Measurements from ENCODE around the gene SLC2A3.
"Not testable (repeated sequence)": the region's sequence is repeated elsewhere in the genome, so short reads cannot be mapped to it uniquely, and the experiment has no call there.

Gene SLC2A3

DNA sequence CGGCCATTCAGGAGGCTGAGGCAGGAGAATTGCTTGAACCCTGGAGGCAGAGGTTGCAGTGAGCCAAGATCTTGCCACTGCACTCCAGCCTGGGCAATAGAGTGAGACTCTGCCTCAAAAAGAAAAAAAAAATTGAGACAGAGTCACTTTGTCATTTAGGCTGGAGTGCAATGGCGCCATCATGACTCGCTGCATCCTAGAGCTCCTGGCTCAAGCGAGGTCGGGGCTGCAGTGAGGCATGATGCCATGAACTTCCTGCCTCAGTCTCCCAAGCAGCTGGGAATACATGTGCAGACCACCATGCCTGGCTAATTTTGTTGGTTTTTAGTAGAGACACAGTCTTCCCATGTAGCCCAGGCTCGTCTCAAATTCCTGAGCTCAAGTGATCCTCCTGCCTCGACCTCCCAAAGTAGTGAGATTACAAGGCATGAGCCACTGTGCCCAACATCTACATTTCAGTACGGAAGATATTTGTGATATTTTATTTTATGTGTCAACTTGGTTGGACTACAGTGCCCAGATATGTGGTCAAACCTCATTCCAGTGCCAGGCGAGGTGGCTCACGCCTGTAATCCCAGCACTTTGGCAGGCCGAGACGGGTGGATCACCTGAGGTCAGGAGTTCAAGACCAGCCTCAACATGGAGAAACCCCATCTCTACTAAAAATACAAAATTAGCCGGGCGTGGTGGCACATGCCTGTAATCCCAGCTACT lies 14.4 kb upstream of the SLC2A3 start:
- not testable (repeated sequence) for DNase-seq

DNA sequence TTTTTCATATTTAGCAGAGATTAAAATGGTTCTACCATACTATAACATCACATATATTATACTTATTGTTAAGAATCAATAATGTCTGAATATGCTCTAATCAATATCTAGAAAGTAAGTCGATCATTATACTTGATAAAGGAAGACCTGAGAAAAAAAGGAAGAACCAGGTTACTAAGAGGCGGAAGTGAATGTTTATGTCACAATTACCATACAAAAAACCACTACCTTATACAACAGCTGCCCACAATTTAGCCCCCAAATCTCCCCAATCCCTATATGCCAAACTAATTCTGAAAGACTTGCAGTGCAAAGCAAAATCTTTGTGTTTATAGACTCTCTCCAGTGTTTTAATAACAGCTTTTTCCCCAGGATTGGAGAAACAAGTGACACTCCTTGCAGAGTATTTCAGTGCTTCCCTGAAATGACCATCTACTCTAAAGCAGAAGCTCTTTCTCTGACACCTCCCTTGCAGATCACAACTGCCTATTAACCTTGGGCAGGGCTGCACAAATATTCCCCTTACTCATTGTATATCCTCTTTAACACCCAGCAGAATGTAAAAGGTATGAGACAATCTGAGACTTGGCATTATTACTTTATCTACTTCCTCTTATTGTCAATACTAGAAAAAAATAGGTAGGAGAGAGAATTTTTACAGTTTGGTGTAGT lies 12.7 kb upstream of the SLC2A3 start:
- no peak for DNase-seq

DNA sequence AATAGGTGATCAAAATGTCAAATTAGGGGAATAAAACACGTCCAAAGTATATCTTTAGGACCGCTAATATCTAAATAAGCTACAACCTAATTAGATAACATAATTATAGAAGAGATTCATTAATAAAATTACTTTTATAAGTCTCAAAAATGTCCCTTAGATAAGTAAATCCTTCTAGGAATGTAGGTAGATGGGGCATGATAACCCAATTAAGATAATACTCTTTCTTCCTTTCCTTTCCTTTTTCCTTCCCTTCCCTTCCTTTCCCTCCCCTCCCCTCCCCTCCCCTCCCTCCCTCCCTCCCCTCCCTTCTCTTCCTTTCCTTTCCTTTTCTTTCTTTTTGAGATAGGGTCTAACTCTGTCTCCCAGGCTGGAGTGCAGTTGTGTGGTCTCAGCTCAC lies 11.0 kb upstream of the SLC2A3 start:
- DNase-seq: no peak

DNA sequence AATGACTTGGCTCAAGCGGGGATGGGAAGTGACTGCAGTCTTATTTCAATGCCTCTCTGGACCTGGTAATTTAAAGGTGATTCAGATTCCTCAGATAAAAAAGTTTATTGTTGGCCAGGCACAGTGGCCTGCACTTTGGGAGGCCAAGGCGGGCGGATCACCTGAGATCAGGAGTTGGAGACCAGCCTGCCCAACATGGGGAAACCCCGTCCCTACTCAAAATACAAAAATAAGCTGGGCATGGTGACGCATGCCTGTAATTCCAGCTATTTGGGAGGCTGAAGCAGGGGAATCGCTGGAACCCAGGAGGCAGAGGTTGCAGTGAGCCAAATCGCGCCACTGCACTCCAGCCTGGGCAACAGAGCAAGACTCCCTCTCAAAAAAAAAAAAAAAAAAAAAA lies 8.8 kb upstream of the SLC2A3 start:
- DNase-seq: not testable (repeated sequence)

DNA sequence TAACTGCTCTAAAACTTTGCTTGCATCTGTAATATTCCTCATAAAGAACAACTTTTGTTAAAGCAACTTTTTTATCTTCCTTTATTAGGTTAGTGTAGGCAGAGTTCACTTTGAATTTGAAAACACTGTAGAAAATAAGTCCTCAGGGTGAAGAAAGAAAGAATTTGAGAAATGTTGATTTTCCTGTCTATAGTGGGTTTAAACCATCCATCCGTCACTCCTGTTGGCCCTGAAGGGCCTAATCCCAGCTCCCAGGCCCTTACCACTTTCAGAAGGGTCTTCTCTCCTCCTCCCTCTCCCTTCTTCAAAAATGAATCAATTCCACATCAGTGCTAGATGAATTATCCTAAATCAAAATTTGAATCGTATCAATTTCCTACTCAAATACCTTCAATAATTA lies 4.9 kb upstream of the SLC2A3 start:
- no peak for DNase-seq

- peak; percentile 11 for DNase-seq
Measured at GRCh38 chr12:7937833-7938506, 2.0 kb upstream of the SLC2A3 start.

DNA sequence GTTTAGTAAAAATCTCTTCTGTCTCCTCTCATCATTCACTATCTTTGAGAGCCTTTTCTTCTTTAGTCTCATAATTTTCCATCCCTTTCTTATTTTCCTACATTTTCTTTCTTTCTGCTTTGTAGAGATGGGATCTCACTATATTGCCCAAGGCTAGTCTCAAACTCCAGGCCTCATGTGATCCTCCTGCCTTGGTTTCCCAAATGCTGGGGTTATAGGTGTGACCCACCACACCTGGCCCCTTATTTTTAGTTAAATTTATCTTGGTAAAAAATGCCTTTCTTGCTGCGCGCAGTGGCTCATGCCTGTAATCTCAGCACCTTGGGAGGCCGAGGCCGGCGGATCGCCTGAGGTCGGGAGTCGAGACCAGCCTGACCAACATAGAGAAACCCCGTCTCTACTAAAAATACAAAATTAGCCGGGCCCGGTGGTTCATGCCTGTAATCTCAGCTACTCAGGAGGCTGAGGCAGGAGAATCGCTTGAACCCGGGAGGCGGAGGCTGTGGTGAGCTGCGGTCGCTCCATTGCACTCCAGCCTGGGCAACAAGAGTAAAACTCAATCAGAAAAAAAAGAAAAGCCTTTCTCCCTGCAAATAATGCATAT lies 996 bp downstream of the SLC2A3 start:
- DNase-seq: no peak

GRCh38 chr12:7934091-7934888 lies 1.7 kb downstream of the SLC2A3 start:
- DNase-seq: no peak

DNA sequence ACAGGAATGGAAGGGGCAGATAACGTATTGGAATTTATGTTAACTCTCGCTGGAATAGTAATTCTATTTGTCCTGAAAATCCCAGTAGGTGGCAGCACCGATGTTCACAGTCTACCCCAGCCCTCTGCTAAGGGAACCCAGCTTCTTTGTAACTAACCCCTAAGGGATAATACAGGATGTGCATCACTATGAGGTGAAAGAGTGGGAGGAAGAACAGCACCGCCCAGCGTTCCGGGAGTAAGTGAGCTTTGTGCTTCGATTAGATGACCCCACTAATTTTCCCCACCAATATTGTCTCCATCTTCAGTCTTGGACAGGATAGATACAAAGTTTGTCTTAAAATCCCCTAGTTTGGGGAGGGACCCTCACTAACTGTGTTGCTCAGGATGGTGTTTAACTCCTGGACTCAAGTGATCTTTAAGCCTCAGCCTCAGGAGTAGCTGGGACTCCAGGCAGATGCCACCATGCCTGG lies 2.7 kb downstream of the SLC2A3 start:
- peak; percentile 14 for DNase-seq

DNA sequence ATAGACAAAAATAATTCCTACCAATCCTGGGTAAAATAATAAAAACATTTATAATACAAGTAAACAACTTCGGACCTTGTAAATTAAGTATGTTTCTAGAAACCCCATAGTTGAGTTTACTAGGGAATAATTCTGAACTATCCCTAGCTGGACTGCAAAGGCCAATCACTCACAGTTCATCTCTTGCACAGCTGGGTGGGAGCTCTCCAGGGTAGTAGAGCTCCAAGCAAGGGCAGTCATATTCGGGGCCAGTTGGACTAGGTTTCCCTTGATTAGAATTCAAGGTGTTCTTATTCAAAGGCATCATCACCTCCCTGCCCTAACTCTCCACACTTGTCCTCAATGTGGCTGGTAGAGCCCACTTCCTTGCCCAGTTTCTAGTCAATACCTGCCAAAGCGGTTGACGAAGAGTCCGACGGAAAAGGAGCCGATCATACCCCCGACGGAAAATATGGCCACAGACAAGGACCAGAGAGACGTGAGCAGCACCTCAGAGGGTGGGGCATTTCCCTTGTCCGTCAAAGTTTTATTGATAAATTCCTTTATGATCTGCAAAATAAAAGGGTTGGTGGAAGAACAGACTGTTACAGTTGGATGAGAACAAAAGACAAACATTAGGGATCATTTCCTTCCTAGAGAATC lies 3.3 kb downstream of the SLC2A3 start:
- not testable (repeated sequence) for DNase-seq

DNA sequence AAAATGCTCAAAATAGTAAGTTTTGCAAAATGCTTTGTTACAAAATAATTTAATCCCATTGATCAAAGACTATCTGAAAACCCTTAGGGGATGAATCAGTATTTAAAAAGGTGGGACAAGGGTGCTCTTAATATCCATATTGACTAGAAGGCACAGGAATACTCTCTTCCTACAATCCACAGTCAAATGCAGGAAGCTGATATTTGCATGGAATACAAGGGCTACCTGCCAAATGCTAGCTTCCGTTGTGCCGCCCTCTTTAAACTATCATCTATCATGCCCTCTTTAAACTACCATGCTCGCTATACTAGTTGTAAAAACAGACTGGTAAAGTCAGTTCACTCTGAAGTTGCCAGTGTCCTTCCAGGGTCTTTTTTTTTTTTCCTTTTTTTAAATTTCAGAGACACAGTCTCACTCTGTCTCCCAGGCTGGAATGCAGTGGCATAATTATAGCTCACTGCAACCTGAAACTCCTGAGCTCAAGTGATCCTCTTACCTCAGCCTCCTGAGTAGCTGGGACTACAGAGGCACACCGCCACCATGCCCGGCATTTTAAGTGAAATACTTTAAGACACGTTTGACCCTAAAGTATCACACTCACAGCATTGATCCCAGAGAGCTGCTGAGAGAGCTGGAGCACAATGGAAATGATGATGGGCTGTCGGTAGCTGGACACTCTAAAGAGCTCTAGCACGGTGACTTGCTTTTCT lies 6.7 kb downstream of the SLC2A3 start:
- peak; percentile 34 for DNase-seq

DNA sequence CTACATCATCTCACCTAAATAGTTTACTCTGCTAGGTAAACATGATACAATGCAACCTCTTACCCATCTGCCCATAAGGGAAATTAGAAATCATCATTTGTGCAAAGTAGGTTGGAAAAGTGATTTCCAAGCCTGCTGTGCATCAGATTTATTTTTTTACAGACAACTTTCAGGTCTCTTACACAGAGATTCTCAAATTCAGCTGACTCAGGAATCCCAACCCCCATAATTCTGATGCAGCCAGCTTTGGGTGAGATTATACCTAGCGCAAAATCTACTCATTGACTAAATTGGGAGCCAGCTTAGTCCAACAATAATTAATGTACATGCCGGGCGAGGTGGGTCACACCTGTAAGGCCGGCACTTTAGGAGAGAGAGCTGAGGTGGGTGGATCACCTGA lies 8.5 kb downstream of the SLC2A3 start:
- no peak for DNase-seq

- not testable (repeated sequence) for DNase-seq
Measured at GRCh38 chr12:7926068-7926666, 9.8 kb downstream of the SLC2A3 start.

GRCh38 chr12:7923241-7924236 lies 12.4 kb downstream of the SLC2A3 start:
- DNase-seq: no peak

- not testable (repeated sequence) for DNase-seq
Measured at GRCh38 chr12:7921181-7921580, 14.8 kb downstream of the SLC2A3 start.

GRCh38 chr12:7918268-7918590 lies 17.8 kb downstream of the SLC2A3 start:
- not testable (repeated sequence) for DNase-seq

DNA sequence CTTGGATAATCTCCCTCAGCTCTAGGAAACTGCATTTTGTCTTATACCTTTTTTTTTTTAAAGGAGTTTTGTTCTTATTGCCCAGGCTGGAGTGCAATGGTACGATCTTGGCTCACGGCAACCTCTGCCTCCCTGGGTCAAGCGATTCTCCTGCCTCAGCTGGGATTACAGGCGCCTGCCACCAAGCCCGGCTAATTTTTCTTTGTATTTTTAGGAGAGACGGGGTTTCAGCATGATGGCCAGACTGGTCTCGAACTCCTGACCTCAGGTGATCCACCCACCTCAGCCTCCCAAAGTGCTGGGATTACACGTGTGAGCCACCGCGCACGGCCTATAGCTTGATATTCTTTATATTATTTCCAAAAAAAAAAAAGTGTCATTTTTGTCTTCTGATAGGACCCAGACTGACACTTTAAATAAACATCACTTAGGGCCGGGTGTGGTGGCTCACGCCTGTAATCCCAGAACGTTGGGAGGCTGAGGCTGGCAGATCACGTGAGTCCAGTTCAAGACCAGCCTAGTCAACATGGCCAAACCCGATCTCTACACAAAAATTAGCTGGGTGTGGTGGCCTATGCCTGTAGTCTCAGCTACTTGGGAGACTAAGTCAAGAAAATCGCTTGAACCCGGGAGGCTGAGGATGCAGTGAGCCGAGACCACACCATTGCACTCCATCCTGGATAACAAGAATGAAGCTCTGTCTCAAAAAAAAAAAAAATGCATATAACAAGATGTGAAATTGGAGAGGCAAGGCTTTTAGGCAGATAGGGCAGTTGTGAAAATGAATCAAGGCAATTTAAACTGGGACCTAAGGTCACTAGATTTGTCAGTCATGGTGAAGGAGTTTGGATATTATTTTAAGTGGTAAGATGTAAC lies 18.4 kb downstream of the SLC2A3 start:
- no peak for DNase-seq

GRCh38 chr12:7916936-7917335 lies 19.1 kb downstream of the SLC2A3 start:
- DNase-seq: no peak
